ENCODE data around the gene MRM1. TPM values are rescaled to one million over a fixed set of nuclear protein-coding genes. Genes with fewer than 3 reads are reported as not detected.

Gene MRM1
- total and polyA plus RNA-seq, 2 experiments from 2014 or later: 7.6 to 20.4 TPM

- DNase-seq (ENCODE audit: low spot score) (no peak), ATAC-seq (no peak)
- Mint-ChIP-seq H3K9me3 (no peaks in the 10 kb centered on the region), H3K4me1 (no peaks in the 10 kb centered on the region), H3K27ac (no peak overlapping the region), H3K27me3 (ENCODE audit: insufficient read depth, low read depth, poor library complexity) (peaks cover 6% of the 10 kb centered on the region), H3K36me3 (ENCODE audit: low read depth) (peaks cover 29% of the 10 kb centered on the region), H3K4me3 (no peak overlapping the region)
- H3K36me3 ChIP-seq (ENCODE audit: insufficient read depth): peaks cover 7% of the 10 kb centered on the region
- H2AFZ ChIP-seq: no peak overlapping the region
- no peaks in the 10 kb centered on the region for H3K27me3 ChIP-seq (ENCODE audit: insufficient read depth)
- peaks cover 29% of the 10 kb centered on the region for H4K20me1 ChIP-seq (replicated peaks; ENCODE audit: insufficient read depth)
- no peaks in the 10 kb centered on the region for H3K4me1 ChIP-seq (ENCODE audit: insufficient read depth)
- H3F3A ChIP-seq (replicated peaks; ENCODE audit: low read depth): no peaks in the 10 kb centered on the region
- no peak overlapping the region for H3K4me2 ChIP-seq
- H3K79me2 ChIP-seq (replicated peaks; ENCODE audit: insufficient read depth): peaks cover 80% of the 10 kb centered on the region
- no peaks in the 10 kb centered on the region for H3K9me2 ChIP-seq (ENCODE audit: insufficient read depth)
- no peak overlapping the region for H3K4me3 ChIP-seq
- no peak for TF ChIP-seq REST (IDR thresholded peaks at IDR 0.05; ENCODE audit: unreplicated experiment)
- H3K27ac ChIP-seq (ENCODE audit: low read depth): no peak overlapping the region
Observed at GRCh38 chr17:36553459-36553858, 47.9 kb upstream of the MRM1 start.

GRCh38 chr17:36566081-36566480 is 35.3 kb upstream of the MRM1 start:
- Histone ChIP-seq H3K27ac (ENCODE audit: low read depth) (no peak overlapping the region), H3K4me2 (no peak overlapping the region), H3K9me2 (ENCODE audit: insufficient read depth) (no peaks in the 10 kb centered on the region), H3K79me2 (replicated peaks; ENCODE audit: insufficient read depth) (0 out of 2 replicates have a peak, but pooled peaks cover 5% of the 10 kb centered on the region), H4K20me1 (replicated peaks; ENCODE audit: insufficient read depth) (peaks cover 14% of the 10 kb centered on the region; the same call in 1 of the 2 replicates), H3K36me3 (ENCODE audit: insufficient read depth) (peaks cover 35% of the 10 kb centered on the region), H3K4me1 (ENCODE audit: insufficient read depth) (no peaks in the 10 kb centered on the region), H3K27me3 (ENCODE audit: insufficient read depth) (no peaks in the 10 kb centered on the region), H2AFZ (no peak overlapping the region), H3F3A (replicated peaks; ENCODE audit: low read depth) (peaks cover 4% of the 10 kb centered on the region; the same call in 1 of the 2 replicates), H3K4me3 (no peak overlapping the region)
- no peak for DNase-seq (ENCODE audit: low spot score)
- Mint-ChIP-seq H3K9me3 (no peaks in the 10 kb centered on the region), H3K27me3 (ENCODE audit: insufficient read depth, low read depth, poor library complexity) (no peaks in the 10 kb centered on the region), H3K4me3 (no peak overlapping the region), H3K27ac (no peak overlapping the region), H3K4me1 (no peaks in the 10 kb centered on the region), H3K36me3 (ENCODE audit: low read depth) (peaks cover 45% of the 10 kb centered on the region)
- no peak for TF ChIP-seq CREB1 (CRISPR knock-in tag; IDR thresholded peaks at IDR 0.05; ENCODE audit: low read depth)
- TF ChIP-seq ETS1 (IDR thresholded peaks at IDR 0.05): no peak
- TF ChIP-seq CTCF (conservative IDR thresholded peaks at IDR 0.05; ENCODE audit: low read depth in 2 of 2): no peak
- TF ChIP-seq POLR2AphosphoS5 (IDR thresholded peaks at IDR 0.05; ENCODE audit: low read depth): no peak
- ATAC-seq: no peak
